Immature natural killer cell (primary cell): ENCODE results near the gene RMC1. TPM values are rescaled to one million over a fixed set of nuclear protein-coding genes. Genes with fewer than 3 reads are reported as not detected.
A peak's percentile ranks its signal among the peaks of the same experiment; 100 is the strongest.
"Not testable (repeated sequence)": the region's sequence is repeated elsewhere in the genome, so short reads cannot be mapped to it uniquely, and the experiment has no call there.

Source experiments
- DNase-seq, 3 donors: peaks; one replicate each; pipeline ENCODE4 v3.0.0; 2022; ENCODE audit warnings: mixed read lengths in 1 of 3
- H3K27ac Mint-ChIP-seq, 6 donors: one replicate each; pipeline ENCODE4 v1.8.0; 2020; ENCODE audit warnings: mixed read lengths in 6 of 6, mild to moderate bottlenecking in 5 of 6, inconsistent platforms in 4 of 6, moderate library complexity in 3 of 6
- H3K27me3 Mint-ChIP-seq, 3 donors: one replicate each; pipeline ENCODE4 v1.8.0; 2020 to 2021; ENCODE audit warnings: low read depth in 3 of 3, mild to moderate bottlenecking in 3 of 3, mixed read lengths in 3 of 3, moderate library complexity in 3 of 3, inconsistent platforms in 1 of 3
- H3K36me3 Mint-ChIP-seq, 3 donors: one replicate each; pipeline ENCODE4 v1.8.0; 2020; ENCODE audit warnings: mixed read lengths in 3 of 3, inconsistent platforms in 2 of 3, mild to moderate bottlenecking in 2 of 3
- H3K4me1 Mint-ChIP-seq, 2 donors: one replicate each; pipeline ENCODE4 v1.8.0; 2020; ENCODE audit warnings: inconsistent platforms in 2 of 2, mild to moderate bottlenecking in 2 of 2, mixed read lengths in 2 of 2, moderate library complexity in 1 of 2
- H3K4me3 Mint-ChIP-seq, 5 donors: one replicate each; pipeline ENCODE4 v1.8.0; 2020; ENCODE audit warnings: mild to moderate bottlenecking in 5 of 5, mixed read lengths in 5 of 5, inconsistent platforms in 3 of 5, moderate library complexity in 3 of 5
- H3K9me3 Mint-ChIP-seq, 6 donors: one replicate each; pipeline ENCODE4 v1.8.0; 2020; ENCODE audit warnings: mild to moderate bottlenecking in 6 of 6, mixed read lengths in 6 of 6, inconsistent platforms in 4 of 6, moderate library complexity in 3 of 6
- polyA plus RNA-seq, 3 donors: library from polyadenylated mRNA; unstranded; fragments of 300-500 nt; fragmentation: Illumina TruSeq; gene quantifications; one replicate each; pipeline ENCODE4 v1.2.3, GENCODE V29; 2021

RMC1 gene
- polyA plus RNA-seq, 3 donors from 2014 or later = 33.4 to 67.1 (median 39.0) TPM

- peaks cover 37 to 77% (median 53%) of the 10 kb centered on the region in 3 donors for H3K36me3 Mint-ChIP-seq
- no peak for DNase-seq
Observed at GRCh38 chr18:23541349-23542093, 38.2 kb downstream of the RMC1 start.

GRCh38 chr18:23542461-23542860, 39.1 kb downstream of the RMC1 start:
- DNase-seq = no peak
- Mint-ChIP-seq H3K4me1 (peaks cover 42 to 48% of the 10 kb centered on the region in 2 donors), H3K4me3 (no peak overlapping the region), H3K9me3 (no peaks in the 10 kb centered on the region), H3K27ac (peak overlapping the region in 5 of 6 donors; percentile 6 to 77 (median 36)), H3K27me3 (peaks cover 0 to 12% (median 7%) of the 10 kb centered on the region in 3 donors), H3K36me3 (peaks cover 38 to 76% (median 52%) of the 10 kb centered on the region in 3 donors)

More at GRCh38 chr18:23541349-23542093, 38.2 kb downstream of the RMC1 start:
- Mint-ChIP-seq H3K27ac (peak overlapping the region; percentile 85 to 90 (median 88)), H3K9me3 (no peaks in the 10 kb centered on the region), H3K4me3 (peak overlapping the region; percentile 44 to 74 (median 55)), H3K27me3 (peaks cover 0 to 12% (median 7%) of the 10 kb centered on the region in 3 donors), H3K4me1 (peaks cover 40% of the 10 kb centered on the region in 2 donors)

- peak overlapping the region in 2 of 6 donors; percentile 70 to 82 for H3K27ac Mint-ChIP-seq
- no peak for DNase-seq
- H3K9me3 Mint-ChIP-seq = no peaks in the 10 kb centered on the region
Observed at GRCh38 chr18:23545247-23545789, 42.0 kb downstream of the RMC1 start.

GRCh38 chr18:23547306-23547705, 44.0 kb downstream of the RMC1 start:
- Mint-ChIP-seq H3K36me3 (peaks cover 22 to 58% (median 46%) of the 10 kb centered on the region in 3 donors), H3K4me1 (peaks cover 23 to 42% of the 10 kb centered on the region in 2 donors), H3K4me3 (no peak overlapping the region), H3K27me3 (peaks cover 0 to 7% (median 2%) of the 10 kb centered on the region in 3 donors), H3K27ac (peak overlapping the region in 4 of 6 donors; percentile 24 to 82 (median 46)), H3K9me3 (no peaks in the 10 kb centered on the region)
- DNase-seq = no peak

More at GRCh38 chr18:23545247-23545789, 42.0 kb downstream of the RMC1 start:
- Mint-ChIP-seq H3K27me3 (peaks cover 0 to 7% (median 5%) of the 10 kb centered on the region in 3 donors), H3K4me1 (peaks cover 34 to 42% of the 10 kb centered on the region in 2 donors), H3K36me3 (peaks cover 30 to 58% (median 47%) of the 10 kb centered on the region in 3 donors), H3K4me3 (no peak overlapping the region)

GRCh38 chr18:23547846-23548245, 44.5 kb downstream of the RMC1 start:
- Mint-ChIP-seq H3K36me3 (peaks cover 21 to 59% (median 46%) of the 10 kb centered on the region in 3 donors), H3K27me3 (peaks cover 0 to 7% (median 2%) of the 10 kb centered on the region in 3 donors), H3K4me1 (peaks cover 21 to 47% of the 10 kb centered on the region in 2 donors), H3K27ac (peak overlapping the region in 4 of 6 donors; percentile 32 to 82 (median 48)), H3K4me3 (no peak overlapping the region), H3K9me3 (no peaks in the 10 kb centered on the region)
- no peak for DNase-seq

- Mint-ChIP-seq H3K27ac (peak overlapping the region in 5 of 6 donors; percentile 18 to 82 (median 34)), H3K36me3 (peaks cover 21 to 61% (median 48%) of the 10 kb centered on the region in 3 donors), H3K4me1 (peaks cover 21 to 51% of the 10 kb centered on the region in 2 donors), H3K27me3 (peaks cover 0 to 7% (median 2%) of the 10 kb centered on the region in 3 donors), H3K4me3 (no peak overlapping the region), H3K9me3 (no peaks in the 10 kb centered on the region)
- DNase-seq = no peak
Observed at GRCh38 chr18:23548275-23548674, 45.0 kb downstream of the RMC1 start.

GRCh38 chr18:23548719-23549118, 45.4 kb downstream of the RMC1 start:
- H3K27ac Mint-ChIP-seq = peak overlapping the region in 4 of 6 donors; percentile 18 to 58 (median 38)
- H3K27me3 Mint-ChIP-seq = peaks cover 0 to 5% (median 2%) of the 10 kb centered on the region in 3 donors
- DNase-seq = no peak
- H3K36me3 Mint-ChIP-seq = peaks cover 17 to 60% (median 45%) of the 10 kb centered on the region in 3 donors
- no peaks in the 10 kb centered on the region for H3K9me3 Mint-ChIP-seq
- H3K4me3 Mint-ChIP-seq = no peak overlapping the region
- H3K4me1 Mint-ChIP-seq = peaks cover 21 to 53% of the 10 kb centered on the region in 2 donors

- Mint-ChIP-seq H3K4me3 (no peak overlapping the region), H3K4me1 (peaks cover 26 to 70% of the 10 kb centered on the region in 2 donors), H3K27me3 (peaks cover 0 to 2% (median 2%) of the 10 kb centered on the region in 3 donors), H3K27ac (peak overlapping the region in 2 of 6 donors; percentile 53 to 55), H3K9me3 (no peaks in the 10 kb centered on the region), H3K36me3 (peaks cover 29 to 63% (median 48%) of the 10 kb centered on the region in 3 donors)
- no peak for DNase-seq
Observed at GRCh38 chr18:23550898-23551297, 47.6 kb downstream of the RMC1 start.

GRCh38 chr18:23551978-23552377, 48.7 kb downstream of the RMC1 start:
- H3K27ac Mint-ChIP-seq = peak overlapping the region in 5 of 6 donors; percentile 42 to 91 (median 78)
- no peak overlapping the region for H3K4me3 Mint-ChIP-seq
- H3K4me1 Mint-ChIP-seq = peaks cover 19 to 63% of the 10 kb centered on the region in 2 donors
- H3K9me3 Mint-ChIP-seq = no peaks in the 10 kb centered on the region
- DNase-seq = no peak
- H3K36me3 Mint-ChIP-seq = peaks cover 26 to 63% (median 47%) of the 10 kb centered on the region in 3 donors
- no peaks in the 10 kb centered on the region for H3K27me3 Mint-ChIP-seq

GRCh38 chr18:23552505-23552904, 49.2 kb downstream of the RMC1 start:
- Mint-ChIP-seq H3K9me3 (no peaks in the 10 kb centered on the region), H3K36me3 (peaks cover 26 to 67% (median 49%) of the 10 kb centered on the region in 3 donors), H3K4me1 (peaks cover 19 to 60% of the 10 kb centered on the region in 2 donors), H3K4me3 (no peak overlapping the region), H3K27ac (peak overlapping the region in 5 of 6 donors; percentile 30 to 81 (median 54)), H3K27me3 (no peaks in the 10 kb centered on the region)
- DNase-seq = no peak

- Mint-ChIP-seq H3K4me1 (peaks cover 20 to 52% of the 10 kb centered on the region in 2 donors), H3K9me3 (no peaks in the 10 kb centered on the region), H3K27me3 (peaks cover 0 to 2% (median 0%) of the 10 kb centered on the region in 3 donors), H3K36me3 (peaks cover 34 to 75% (median 50%) of the 10 kb centered on the region in 3 donors), H3K4me3 (no peak overlapping the region), H3K27ac (peak overlapping the region; percentile 27 to 64 (median 46))
- no peak for DNase-seq
Observed at GRCh38 chr18:23553887-23554286, 50.6 kb downstream of the RMC1 start.

GRCh38 chr18:23556145-23556780, 53.0 kb downstream of the RMC1 start:
- H3K36me3 Mint-ChIP-seq = peaks cover 43 to 81% (median 59%) of the 10 kb centered on the region in 3 donors
- peak overlapping the region in 4 of 6 donors; percentile 43 to 66 (median 48) for H3K27ac Mint-ChIP-seq
- H3K4me1 Mint-ChIP-seq = peaks cover 20 to 46% of the 10 kb centered on the region in 2 donors
- peaks cover 0 to 2% (median 0%) of the 10 kb centered on the region in 3 donors for H3K27me3 Mint-ChIP-seq
- no peak for DNase-seq
- no peak overlapping the region for H3K4me3 Mint-ChIP-seq
- no peaks in the 10 kb centered on the region for H3K9me3 Mint-ChIP-seq

GRCh38 chr18:23557511-23557910, 54.2 kb downstream of the RMC1 start:
- H3K27me3 Mint-ChIP-seq, DNase-seq, H3K4me3 Mint-ChIP-seq, H3K9me3 Mint-ChIP-seq: not testable (repeated sequence)
- H3K36me3 Mint-ChIP-seq = peaks cover 40 to 75% (median 50%) of the 10 kb centered on the region in 3 donors
- H3K27ac Mint-ChIP-seq = peak overlapping the region in 4 of 6 donors; percentile 3 to 78 (median 64)
- H3K4me1 Mint-ChIP-seq = peaks cover 14 to 42% of the 10 kb centered on the region in 2 donors
